Cerebellar nuclear complex (tissue), 1 donor: ENCODE measurements around the gene UBE2H.
"Not testable (repeated sequence)": the region's sequence is repeated elsewhere in the genome, so short reads cannot be mapped to it uniquely, and the experiment has no call there.

Experiments
- DNase-seq, 2 experiments: peaks; one replicate each; lab custom pipeline; 2025; lab: John Stamatoyannopoulos, UW

UBE2H gene

GRCh38 chr7:129843978-129844840 lies 108.6 kb downstream of the UBE2H start:
- no peak for DNase-seq

GRCh38 chr7:129843365-129843898 lies 109.3 kb downstream of the UBE2H start:
- DNase-seq: no peak

- no peak for DNase-seq
Measured at GRCh38 chr7:129841465-129841864, 111.3 kb downstream of the UBE2H start.

GRCh38 chr7:129840757-129841156 lies 112.0 kb downstream of the UBE2H start:
- DNase-seq: no peak

- DNase-seq: no peak
Measured at GRCh38 chr7:129836983-129837382, 115.8 kb downstream of the UBE2H start.

GRCh38 chr7:129835569-129835968 lies 117.2 kb downstream of the UBE2H start:
- DNase-seq: no peak

GRCh38 chr7:129833353-129833752 lies 119.4 kb downstream of the UBE2H start:
- DNase-seq: not testable (repeated sequence)

- DNase-seq: no peak
Measured at GRCh38 chr7:129832701-129833227, 120.0 kb downstream of the UBE2H start.

GRCh38 chr7:129832282-129832681 lies 120.5 kb downstream of the UBE2H start:
- DNase-seq: no peak

- no peak for DNase-seq
Measured at GRCh38 chr7:129831424-129832058, 121.2 kb downstream of the UBE2H start.

GRCh38 chr7:129830949-129831348 lies 121.8 kb downstream of the UBE2H start:
- no peak for DNase-seq

GRCh38 chr7:129829737-129830631 lies 122.8 kb downstream of the UBE2H start:
- peak in 1 of 2 experiments; percentile 27 for DNase-seq

GRCh38 chr7:129828989-129829736 lies 123.6 kb downstream of the UBE2H start:
- DNase-seq: no peak

GRCh38 chr7:129828078-129828762 lies 124.5 kb downstream of the UBE2H start:
- DNase-seq: no peak

- no peak for DNase-seq
Measured at GRCh38 chr7:129827467-129827990, 125.2 kb downstream of the UBE2H start.

GRCh38 chr7:129826895-129827294 lies 125.9 kb downstream of the UBE2H start:
- DNase-seq: not testable (repeated sequence)

- peak in 1 of 2 experiments; percentile 38 for DNase-seq
Measured at GRCh38 chr7:129825209-129825970, 127.4 kb downstream of the UBE2H start.

- DNase-seq: peak in 1 of 2 experiments; percentile 15
Measured at GRCh38 chr7:129824291-129825208, 128.2 kb downstream of the UBE2H start.
